Mammary epithelial cell (primary cell): ENCODE data around the gene PLA2G4B.

ENCODE experiments used
- EZH2 ChIP-seq: IDR thresholded peaks from 2 replicates; pipeline ENCODE4 v1.6.1; 2012; ENCODE audit warnings: low read length, inconsistent platforms, borderline replicate concordance
- TF ChIP-seq, protein P1 (sequence below), 2 donors: IDR thresholded peaks in 1 of 2; conservative IDR thresholded peaks in 1 of 2; 2 replicates each; pipeline ENCODE4 v1.5.1; 2011 to 2012; ENCODE audit warnings: inconsistent platforms in 2 of 2, low read length in 2 of 2, mild to moderate bottlenecking in 2 of 2, control low read depth in 1 of 2, low read depth in 1 of 2; ENCODE audit not compliant: insufficient read depth in 1 of 2; ENCODE audit errors: extremely low read depth in 1 of 2

DNA sequence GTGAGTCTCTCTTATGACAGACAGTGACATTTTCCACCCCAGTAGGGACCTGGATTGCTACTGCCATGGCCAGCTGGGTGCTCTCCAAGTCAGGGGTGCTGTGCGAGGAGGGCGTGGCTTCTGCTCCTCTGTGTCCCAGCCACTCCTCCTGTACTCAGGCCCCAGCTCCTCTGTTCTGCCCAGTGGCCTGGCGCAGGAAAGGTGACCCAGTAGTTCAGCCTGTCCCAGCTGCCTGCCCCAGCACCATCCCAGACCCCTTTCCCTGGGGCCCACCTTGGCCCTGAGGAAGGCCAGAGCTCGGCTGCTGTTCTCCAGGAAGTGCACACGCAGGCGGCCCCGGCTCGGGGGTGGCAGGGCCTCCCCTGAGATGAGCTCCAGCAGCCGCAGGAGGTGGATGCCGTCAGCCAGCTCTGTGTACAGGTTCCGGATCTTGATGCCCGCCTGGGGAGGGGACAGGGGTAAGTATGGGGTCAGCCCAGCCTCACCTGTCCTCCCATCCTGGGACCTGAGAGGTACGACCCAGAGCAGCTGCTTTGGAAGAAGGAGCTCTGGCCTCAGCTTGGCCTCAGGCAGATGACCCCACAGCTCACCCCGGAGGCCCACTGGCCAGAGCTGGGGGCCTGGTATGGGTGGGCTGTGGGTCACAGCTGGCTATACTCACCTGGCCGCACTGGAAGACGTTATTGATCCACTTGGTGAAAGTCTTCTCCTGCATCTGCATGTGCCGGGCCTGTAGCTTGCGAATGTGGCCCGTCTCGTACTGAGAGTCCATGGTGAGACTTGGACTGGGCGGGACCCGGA, 54.2 kb downstream of the PLA2G4B start:
- TF ChIP-seq, protein P1, sequence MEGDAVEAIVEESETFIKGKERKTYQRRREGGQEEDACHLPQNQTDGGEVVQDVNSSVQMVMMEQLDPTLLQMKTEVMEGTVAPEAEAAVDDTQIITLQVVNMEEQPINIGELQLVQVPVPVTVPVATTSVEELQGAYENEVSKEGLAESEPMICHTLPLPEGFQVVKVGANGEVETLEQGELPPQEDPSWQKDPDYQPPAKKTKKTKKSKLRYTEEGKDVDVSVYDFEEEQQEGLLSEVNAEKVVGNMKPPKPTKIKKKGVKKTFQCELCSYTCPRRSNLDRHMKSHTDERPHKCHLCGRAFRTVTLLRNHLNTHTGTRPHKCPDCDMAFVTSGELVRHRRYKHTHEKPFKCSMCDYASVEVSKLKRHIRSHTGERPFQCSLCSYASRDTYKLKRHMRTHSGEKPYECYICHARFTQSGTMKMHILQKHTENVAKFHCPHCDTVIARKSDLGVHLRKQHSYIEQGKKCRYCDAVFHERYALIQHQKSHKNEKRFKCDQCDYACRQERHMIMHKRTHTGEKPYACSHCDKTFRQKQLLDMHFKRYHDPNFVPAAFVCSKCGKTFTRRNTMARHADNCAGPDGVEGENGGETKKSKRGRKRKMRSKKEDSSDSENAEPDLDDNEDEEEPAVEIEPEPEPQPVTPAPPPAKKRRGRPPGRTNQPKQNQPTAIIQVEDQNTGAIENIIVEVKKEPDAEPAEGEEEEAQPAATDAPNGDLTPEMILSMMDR (conservative IDR thresholded peaks at IDR 0.05 in 1 of 2, IDR thresholded peaks at IDR 0.05 in 1 of 2; ENCODE audit: extremely low read depth in 1 of 2, insufficient read depth in 1 of 2, low read depth in 1 of 2, low read length in 2 of 2), result no peak
- no peak for TF ChIP-seq EZH2
